Measurements from ENCODE around the gene ATXN2L. TPM values are rescaled to one million over a fixed set of nuclear protein-coding genes. Genes with fewer than 3 reads are reported as not detected.

ATXN2L gene
- total RNA-seq, 1 experiment from 2014 or later = 309 TPM

- peaks cover 5% of the 10 kb centered on the region for H3K23me2 ChIP-seq (ENCODE audit: insufficient read length, low read depth, low read length, poor library complexity, severe bottlenecking)
- H4K91ac ChIP-seq (ENCODE audit: insufficient read length, low read depth, low read length) = no peak overlapping the region
- H3K4me3 Mint-ChIP-seq = peak overlapping the region; percentile 96 to 99
- WGBS (ENCODE audit: extremely low coverage, insufficient read length, low lambda C conversion rate) = no CpG with 5 or more reads among the region's 10 CpGs
- no peak for TF ChIP-seq CTCF (conservative IDR thresholded peaks at IDR 0.05)
- peak overlapping the region; percentile 90 to 97 (median 94); a peak in 5 of 7 replicates for H3K27ac Mint-ChIP-seq
- H2AK5ac ChIP-seq (ENCODE audit: insufficient read length, low read length) = no peak overlapping the region
- H3K4me2 ChIP-seq (ENCODE audit: insufficient read depth, insufficient read length, low read length) = peak overlapping the region; percentile 61
- H3K27me3 Mint-ChIP-seq (ENCODE audit: low read depth) = no peaks in the 10 kb centered on the region; the same call in 1 of the 2 replicates
- no peak overlapping the region for H3K23ac ChIP-seq (ENCODE audit: insufficient read length, low read depth, low read length)
- no peaks in the 10 kb centered on the region for H4K20me1 ChIP-seq (ENCODE audit: control insufficient read depth, insufficient read depth, insufficient read length)
- no peak overlapping the region for H3K14ac ChIP-seq (ENCODE audit: insufficient read depth, low read length)
- H3K4me1 Mint-ChIP-seq = peaks cover 8 to 17% of the 10 kb centered on the region in 2 experiments
- H3K9ac ChIP-seq (ENCODE audit: extremely low read depth, insufficient read length, low read length) = peak overlapping the region; percentile 73
- H4K8ac ChIP-seq (replicated peaks; ENCODE audit: insufficient read length, low read depth, low read length) = no peak overlapping the region
- DNase-seq = no peak
- no peak overlapping the region for H4K5ac ChIP-seq (ENCODE audit: insufficient read length, low read depth, low read length)
- H3K36me3 Mint-ChIP-seq (ENCODE audit: insufficient read depth in 1 of 3, low read depth in 3 of 3) = peaks cover 35 to 51% (median 36%) of the 10 kb centered on the region in 3 experiments; a peak in 6 of 7 replicates
- H3K27ac ChIP-seq (ENCODE audit: insufficient read length, low read depth, low read length) = no peak overlapping the region
- H2AFZ ChIP-seq (ENCODE audit: low read length) = no peak overlapping the region
- no peak overlapping the region for H2BK20ac ChIP-seq (ENCODE audit: low read depth, low read length, poor library complexity, severe bottlenecking)
- H2BK12ac ChIP-seq (ENCODE audit: insufficient read length, low read depth, low read length) = no peak overlapping the region
- no peaks in the 10 kb centered on the region for H3K9me3 ChIP-seq (ENCODE audit: control insufficient read depth, low read depth, low read length)
- H3K9me3 Mint-ChIP-seq = no peaks in the 10 kb centered on the region
- H2BK15ac ChIP-seq (ENCODE audit: low read depth, low read length) = no peak overlapping the region
- H3T11ph ChIP-seq (ENCODE audit: low read length) = no peak overlapping the region
- no peak overlapping the region for H3K4ac ChIP-seq (ENCODE audit: low read depth, low read length)
- no peaks in the 10 kb centered on the region for H3K27me3 ChIP-seq (ENCODE audit: insufficient read depth, low read length)
- H3K18ac ChIP-seq (ENCODE audit: insufficient read length, low read depth, low read length) = no peak overlapping the region
- H3K79me1 ChIP-seq (ENCODE audit: insufficient read depth, low read depth, low read length, poor library complexity, severe bottlenecking) = no peaks in the 10 kb centered on the region
- H2BK120ac ChIP-seq (ENCODE audit: low read depth, low read length, poor library complexity, severe bottlenecking) = no peak overlapping the region
- no peak overlapping the region for H2BK5ac ChIP-seq (ENCODE audit: insufficient read length, low read length)
- H3K4me1 ChIP-seq (ENCODE audit: insufficient read depth, low read length) = no peaks in the 10 kb centered on the region
- H3K56ac ChIP-seq (ENCODE audit: insufficient read length, low read depth, low read length) = no peak overlapping the region
- H3K79me2 ChIP-seq (ENCODE audit: insufficient read depth, low read length) = no peaks in the 10 kb centered on the region; the same call in 1 of the 2 replicates
These were observed 22.5 kb downstream of the ATXN2L start for GRCh38 chr16:28845293-28845692.

Measured in H9 (cell line).